Measurements from ENCODE around the gene LDHD.

Gene LDHD

GRCh38 chr16:75114946-75115825 lies 1.4 kb downstream of the LDHD start:
- TF ChIP-seq SPI1 (IDR thresholded peaks at IDR 0.05; ENCODE audit: low read depth, low read length): no peak
- TF ChIP-seq POLR2AphosphoS5 (IDR thresholded peaks at IDR 0.05; ENCODE audit: low read depth, low read length): no peak
- TF ChIP-seq PAX5 (IDR thresholded peaks at IDR 0.05; ENCODE audit: insufficient read depth, low read length, severe bottlenecking): no peak
- TF ChIP-seq TAF1 (IDR thresholded peaks at IDR 0.05; ENCODE audit: low read depth, low read length): no peak
- TF ChIP-seq POU2F2 (IDR thresholded peaks at IDR 0.05; ENCODE audit: low read depth, low read length): no peak
- no peak for TF ChIP-seq POLR2A (IDR thresholded peaks at IDR 0.05; ENCODE audit: low read depth, low read length)
- no peak for FAIRE-seq

DNA sequence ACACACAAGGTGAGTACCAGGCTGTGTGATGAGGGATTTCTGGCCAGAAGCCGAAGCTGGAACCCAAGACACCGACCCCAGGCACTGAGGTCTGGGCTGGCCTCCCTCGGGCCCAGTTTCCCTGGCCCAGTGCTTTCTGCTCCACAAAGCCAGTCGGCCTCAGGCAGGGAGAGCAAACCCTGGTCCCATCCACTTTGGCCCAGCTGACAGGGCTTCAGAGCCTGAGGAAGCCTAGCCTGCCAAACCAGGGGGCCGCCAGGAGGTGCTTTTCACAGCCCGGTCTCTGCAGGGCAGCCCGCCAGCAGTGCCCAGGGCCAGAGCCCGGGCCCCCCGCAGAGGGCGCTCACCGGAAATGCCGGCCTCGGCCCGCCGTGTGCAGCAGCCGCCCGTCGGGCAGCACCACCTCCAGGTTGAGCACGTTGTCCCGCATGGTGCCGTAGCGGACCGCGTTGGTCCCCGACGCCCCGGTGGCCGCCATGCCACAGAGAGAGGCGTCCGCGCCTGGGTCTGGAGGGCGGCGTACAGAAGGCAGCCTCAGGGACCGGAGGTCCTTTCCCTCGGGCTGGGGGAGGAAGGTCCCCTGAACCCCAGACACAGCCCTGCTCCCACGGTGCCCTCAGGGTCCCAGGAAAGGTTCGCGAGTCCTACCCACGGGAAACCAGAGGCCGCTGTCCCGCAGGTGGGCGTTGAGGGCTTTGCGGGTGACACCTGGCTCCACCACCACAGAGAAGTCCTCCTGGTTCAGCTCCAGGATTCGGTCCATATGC lies 2.2 kb downstream of the LDHD start:
- TF ChIP-seq TAF1 (IDR thresholded peaks at IDR 0.05; ENCODE audit: low read depth, low read length) (no peak), POLR2A (IDR thresholded peaks at IDR 0.05; ENCODE audit: low read depth, low read length) (no peak), SPI1 (IDR thresholded peaks at IDR 0.05; ENCODE audit: low read depth, low read length) (no peak), POLR2AphosphoS5 (IDR thresholded peaks at IDR 0.05; ENCODE audit: low read depth, low read length) (no peak), PAX5 (IDR thresholded peaks at IDR 0.05; ENCODE audit: insufficient read depth, low read length, severe bottlenecking) (no peak)
- no peak for DNase-seq (ENCODE audit: insufficient read length, low spot score)
- no peak for FAIRE-seq

More at GRCh38 chr16:75114946-75115825, 1.4 kb downstream of the LDHD start:
- no peak for DNase-seq (ENCODE audit: insufficient read length, low spot score)

DNA sequence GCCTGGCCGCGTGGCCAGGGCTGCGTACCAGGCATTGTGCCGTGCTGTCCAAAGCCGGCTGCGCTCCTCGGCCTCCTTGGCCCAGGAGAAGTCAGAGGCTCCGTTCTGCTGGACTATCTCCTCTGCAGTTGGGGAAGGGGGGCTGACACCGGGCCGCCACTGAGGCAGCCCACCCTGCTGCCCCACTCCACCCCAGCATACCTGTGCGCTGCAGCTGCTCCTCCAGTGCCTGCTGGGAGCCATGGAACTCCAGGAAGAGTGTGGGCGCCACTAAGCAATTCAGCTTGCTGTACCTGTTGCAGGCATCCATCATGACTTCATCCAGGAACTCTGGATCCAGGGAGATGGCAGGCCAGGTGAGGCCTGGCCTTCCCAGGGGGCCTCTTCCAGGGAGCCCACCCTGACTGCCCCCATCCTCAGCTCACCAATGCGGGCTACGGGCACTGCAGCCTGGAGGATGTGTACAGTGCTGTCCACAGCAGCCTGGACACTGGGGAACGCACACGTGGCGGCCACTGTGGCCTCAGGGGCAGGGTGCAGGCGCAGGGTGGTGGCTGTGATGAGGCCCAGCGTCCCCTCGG lies 2.9 kb downstream of the LDHD start:
- no peak for FAIRE-seq
- TF ChIP-seq TAF1 (IDR thresholded peaks at IDR 0.05; ENCODE audit: low read depth, low read length): no peak
- no peak for TF ChIP-seq PAX5 (IDR thresholded peaks at IDR 0.05; ENCODE audit: insufficient read depth, low read length, severe bottlenecking)
- no peak for TF ChIP-seq POU2F2 (IDR thresholded peaks at IDR 0.05; ENCODE audit: low read depth, low read length)
- no peak for TF ChIP-seq POLR2AphosphoS5 (IDR thresholded peaks at IDR 0.05; ENCODE audit: low read depth, low read length)
- no peak for TF ChIP-seq SPI1 (IDR thresholded peaks at IDR 0.05; ENCODE audit: low read depth, low read length)
- TF ChIP-seq POLR2A (IDR thresholded peaks at IDR 0.05; ENCODE audit: low read depth, low read length): no peak

GRCh38 chr16:75112734-75113491 lies 3.7 kb downstream of the LDHD start:
- FAIRE-seq (no peak), DNase-seq (ENCODE audit: insufficient read length, low spot score) (no peak)
- TF ChIP-seq POLR2A (IDR thresholded peaks at IDR 0.05; ENCODE audit: low read depth, low read length) (no peak), SPI1 (IDR thresholded peaks at IDR 0.05; ENCODE audit: low read depth, low read length) (no peak), TAF1 (IDR thresholded peaks at IDR 0.05; ENCODE audit: low read depth, low read length) (no peak), POU2F2 (IDR thresholded peaks at IDR 0.05; ENCODE audit: low read depth, low read length) (no peak), PAX5 (IDR thresholded peaks at IDR 0.05; ENCODE audit: insufficient read depth, low read length, severe bottlenecking) (no peak), POLR2AphosphoS5 (IDR thresholded peaks at IDR 0.05; ENCODE audit: low read depth, low read length) (no peak)

More for the DNA sequence above, 2.9 kb downstream of the LDHD start:
- DNase-seq (ENCODE audit: insufficient read length, low spot score): no peak

DNA sequence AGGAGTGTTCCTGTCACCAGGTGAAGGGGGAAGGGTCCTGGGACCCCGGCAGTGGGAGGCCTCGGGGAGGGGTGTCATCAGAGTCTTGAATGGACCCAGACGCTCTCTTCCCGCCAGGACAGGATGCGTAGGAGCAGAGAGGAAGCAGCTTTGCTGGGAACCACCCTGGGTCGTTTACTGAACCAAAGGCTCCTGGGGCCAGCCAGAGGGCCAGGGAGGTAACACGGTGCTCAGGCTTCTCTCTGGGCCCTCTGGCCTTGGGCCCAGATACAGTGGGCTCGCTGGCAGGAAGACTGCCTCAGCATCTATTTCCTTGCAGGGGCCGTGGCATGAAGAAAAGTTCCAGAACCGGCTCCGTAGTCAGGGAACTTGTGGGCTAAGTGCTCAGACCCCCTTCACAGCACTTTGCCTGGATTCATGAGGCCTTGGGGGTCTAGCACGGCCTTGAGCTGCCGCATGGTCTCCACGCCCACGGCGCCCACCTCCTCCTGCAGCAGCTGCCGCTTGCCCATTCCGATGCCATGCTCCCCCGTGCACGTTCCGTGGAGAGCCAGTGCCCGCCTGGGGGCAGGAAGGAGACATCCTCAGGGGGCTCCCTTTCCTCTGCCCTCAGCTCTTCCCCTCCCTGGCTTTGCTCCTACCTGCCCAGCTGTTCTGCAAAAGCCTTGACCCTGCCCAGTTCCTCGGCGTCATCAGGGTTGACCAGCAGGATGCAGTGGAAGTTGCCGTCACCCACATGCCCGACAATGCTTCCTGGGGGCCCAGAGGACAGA lies 4.4 kb downstream of the LDHD start:
- DNase-seq (ENCODE audit: insufficient read length, low spot score) (no peak), FAIRE-seq (no peak)
- TF ChIP-seq SPI1 (IDR thresholded peaks at IDR 0.05; ENCODE audit: low read depth, low read length) (no peak), TAF1 (IDR thresholded peaks at IDR 0.05; ENCODE audit: low read depth, low read length) (no peak), POLR2AphosphoS5 (IDR thresholded peaks at IDR 0.05; ENCODE audit: low read depth, low read length) (no peak), PAX5 (IDR thresholded peaks at IDR 0.05; ENCODE audit: insufficient read depth, low read length, severe bottlenecking) (no peak), POLR2A (IDR thresholded peaks at IDR 0.05; ENCODE audit: low read depth, low read length) (no peak), POU2F2 (IDR thresholded peaks at IDR 0.05; ENCODE audit: low read depth, low read length) (no peak)

DNA sequence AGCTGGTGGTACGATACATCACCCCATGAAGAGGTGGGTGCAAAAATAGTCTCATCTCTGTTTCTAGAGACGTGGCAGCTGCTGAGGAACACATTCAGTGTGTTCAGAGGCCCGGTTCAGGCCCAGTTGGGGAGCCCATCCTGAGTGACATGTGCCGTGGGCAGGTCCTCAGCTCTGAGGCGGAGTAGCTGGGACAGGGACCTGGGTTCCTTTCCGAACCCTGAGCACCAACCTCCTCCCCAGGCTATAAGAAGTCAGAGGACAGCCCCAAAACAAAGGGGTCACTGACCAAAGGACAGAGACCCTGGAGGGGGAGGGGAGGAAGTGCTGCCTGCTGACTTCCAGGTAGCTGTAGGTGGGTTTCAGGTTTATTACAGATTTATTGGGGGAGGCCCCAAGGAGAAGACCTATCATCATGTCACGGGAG lies 5.1 kb downstream of the LDHD start:
- DNase-seq (ENCODE audit: insufficient read length, low spot score): no peak
- TF ChIP-seq POLR2AphosphoS5 (IDR thresholded peaks at IDR 0.05; ENCODE audit: low read depth, low read length) (no peak), POLR2A (IDR thresholded peaks at IDR 0.05; ENCODE audit: low read depth, low read length) (no peak), SPI1 (IDR thresholded peaks at IDR 0.05; ENCODE audit: low read depth, low read length) (no peak), TAF1 (IDR thresholded peaks at IDR 0.05; ENCODE audit: low read depth, low read length) (no peak), PAX5 (IDR thresholded peaks at IDR 0.05; ENCODE audit: insufficient read depth, low read length, severe bottlenecking) (no peak)
- no peak for FAIRE-seq

DNA sequence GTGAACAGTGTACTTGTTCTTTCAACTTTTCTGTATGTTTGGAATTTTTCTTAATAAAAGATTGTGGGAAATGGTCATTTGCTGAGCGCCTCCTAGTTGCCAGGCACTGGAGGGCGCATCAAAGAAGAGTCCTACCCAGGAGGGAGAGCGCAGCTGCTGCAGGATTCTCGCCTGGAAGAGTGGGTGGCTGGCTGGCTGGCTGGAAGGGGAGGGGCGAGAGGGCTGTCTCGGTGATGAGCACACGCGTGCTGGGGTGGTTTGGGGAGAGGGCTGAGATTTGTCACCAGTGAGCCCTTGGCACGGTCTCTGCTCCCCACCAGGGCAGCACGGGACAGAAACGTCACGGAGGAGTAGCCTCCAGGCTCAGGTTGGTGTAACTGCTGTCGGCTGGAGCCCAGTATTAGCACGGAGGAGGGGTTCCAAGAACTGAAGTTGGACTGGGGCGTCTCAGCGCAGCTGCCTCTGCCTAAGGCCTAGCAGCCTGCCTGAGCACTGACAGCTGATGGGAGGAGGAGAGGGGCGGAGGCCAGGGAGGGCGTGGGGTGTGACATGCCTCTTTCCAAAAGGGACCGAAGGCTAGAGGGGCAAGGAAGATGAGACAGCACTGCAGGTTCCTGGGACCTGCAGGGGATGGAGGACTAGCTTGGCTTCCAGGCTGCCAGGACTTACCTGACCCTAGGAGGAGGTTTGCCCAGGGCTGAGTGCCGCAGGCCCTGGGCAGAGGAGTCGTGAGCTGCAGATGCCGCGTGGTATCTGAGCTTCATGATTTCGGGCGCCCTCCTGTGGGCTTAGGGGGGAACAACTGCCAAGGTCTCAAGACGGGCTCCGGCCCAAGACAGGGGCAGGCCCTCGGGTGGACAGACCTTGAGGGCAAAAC lies 5.7 kb downstream of the LDHD start:
- peak; percentile 90 for DNase-seq (ENCODE audit: insufficient read length, low spot score)
- TF ChIP-seq POLR2AphosphoS5 (IDR thresholded peaks at IDR 0.05; ENCODE audit: low read depth, low read length) (no peak), POU2F2 (IDR thresholded peaks at IDR 0.05; ENCODE audit: low read depth, low read length) (peak; percentile 26)
- peak; percentile 96 for FAIRE-seq
